GM13976 (cell line): Measurements from ENCODE around the gene KCNH4.
"Not testable (repeated sequence)": the region's sequence is repeated elsewhere in the genome, so short reads cannot be mapped to it uniquely, and the experiment has no call there.

Experiments
- DNase-seq: peaks from one replicate; pipeline ENCODE4 v3.0.0; 2012; ENCODE audit warnings: low spot score
- CTCF ChIP-seq: IDR thresholded peaks from 2 replicates; pipeline ENCODE4 v1.5.1; 2012; ENCODE audit warnings: borderline replicate concordance, mild to moderate bottlenecking; ENCODE audit not compliant: insufficient read depth; ENCODE audit errors: extremely low read depth, missing control alignments, control extremely low read depth
- in situ Hi-C: fragments of 300-500 bp; cut with MboI; formaldehyde crosslinking; loops from one replicate; pipeline ENCODE4 v1.12.0; 2022; ENCODE audit warnings: low sequenced_read_pairs, mixed read lengths, inconsistent platforms; ENCODE audit not compliant: unreplicated experiment

The KCNH4 gene

GRCh38 chr17:42180922-42181850 lies at the start of gene KCNH4:
TSS of gene KCNH4 (minus strand) at chr17:42181142. CDS start at chr17:42180945, 197 bp downstream.
- peak; percentile 85 for TF ChIP-seq CTCF
- peak; percentile 95 for DNase-seq
- in situ Hi-C loops = loop anchor here (25.0 kb wide), 1 partner anchor 231 kb away; the partner anchor contains the start of gene CAVIN1

- no peak for TF ChIP-seq CTCF
- DNase-seq = no peak
- in situ Hi-C loops = no loop called here
Observed at GRCh38 chr17:42230225-42230624, 49.3 kb upstream of the KCNH4 start.

- in situ Hi-C loops = no loop called here
- DNase-seq = no peak
- no peak for TF ChIP-seq CTCF
Observed at GRCh38 chr17:42227849-42228700, 47.1 kb upstream of the KCNH4 start.

- DNase-seq = no peak
- in situ Hi-C loops = no loop called here
- no peak for TF ChIP-seq CTCF
Observed at GRCh38 chr17:42225646-42226045, 44.7 kb upstream of the KCNH4 start.

GRCh38 chr17:42224651-42225050 lies 43.7 kb upstream of the KCNH4 start:
- in situ Hi-C loops = no loop called here
- no peak for TF ChIP-seq CTCF
- no peak for DNase-seq

- in situ Hi-C loops = no loop called here
- peak; percentile 59 for TF ChIP-seq CTCF
- DNase-seq = peak; percentile 81
Observed at GRCh38 chr17:42221886-42222745, 41.2 kb upstream of the KCNH4 start.

GRCh38 chr17:42219280-42219679 lies 38.3 kb upstream of the KCNH4 start:
- in situ Hi-C loops, DNase-seq: not testable (repeated sequence)
